HL-60 (cell line): ENCODE results near the gene HNRNPH1.

ENCODE experiments used
- CTCF ChIP-seq: IDR thresholded peaks from one replicate; pipeline ENCODE4 v1.5.1; 2011; ENCODE audit warnings: low read length, control low read depth, inconsistent platforms; ENCODE audit not compliant: insufficient read depth
- POLR2AphosphoS5 ChIP-seq: IDR thresholded peaks from 2 replicates; pipeline ENCODE4 v1.6.1; 2012; ENCODE audit warnings: low read depth
- REST ChIP-seq: IDR thresholded peaks from 2 replicates; pipeline ENCODE4 v1.6.1; 2012; ENCODE audit warnings: low read depth; ENCODE audit not compliant: insufficient replicate concordance
- SPI1 ChIP-seq: IDR thresholded peaks from 2 replicates; pipeline ENCODE4 v1.6.1; 2012; ENCODE audit warnings: low read depth, mild to moderate bottlenecking, borderline replicate concordance

GRCh38 chr5:179605026-179605833, 18.2 kb downstream of the HNRNPH1 start:
- TF ChIP-seq CTCF (no peak), POLR2AphosphoS5 (no peak), SPI1 (no peak), REST (no peak)
